ENCODE measurements around the gene KLHL36.

KLHL36 gene

GRCh38 chr16:84699712-84700445 lies 51.6 kb downstream of the KLHL36 start, which contains the start of gene USP10:
USP10 (plus strand) TSS chr16:84700000; CDS start chr16:84700091, 91 bp downstream.
- peak; percentile 8 for DNase-seq

DNA sequence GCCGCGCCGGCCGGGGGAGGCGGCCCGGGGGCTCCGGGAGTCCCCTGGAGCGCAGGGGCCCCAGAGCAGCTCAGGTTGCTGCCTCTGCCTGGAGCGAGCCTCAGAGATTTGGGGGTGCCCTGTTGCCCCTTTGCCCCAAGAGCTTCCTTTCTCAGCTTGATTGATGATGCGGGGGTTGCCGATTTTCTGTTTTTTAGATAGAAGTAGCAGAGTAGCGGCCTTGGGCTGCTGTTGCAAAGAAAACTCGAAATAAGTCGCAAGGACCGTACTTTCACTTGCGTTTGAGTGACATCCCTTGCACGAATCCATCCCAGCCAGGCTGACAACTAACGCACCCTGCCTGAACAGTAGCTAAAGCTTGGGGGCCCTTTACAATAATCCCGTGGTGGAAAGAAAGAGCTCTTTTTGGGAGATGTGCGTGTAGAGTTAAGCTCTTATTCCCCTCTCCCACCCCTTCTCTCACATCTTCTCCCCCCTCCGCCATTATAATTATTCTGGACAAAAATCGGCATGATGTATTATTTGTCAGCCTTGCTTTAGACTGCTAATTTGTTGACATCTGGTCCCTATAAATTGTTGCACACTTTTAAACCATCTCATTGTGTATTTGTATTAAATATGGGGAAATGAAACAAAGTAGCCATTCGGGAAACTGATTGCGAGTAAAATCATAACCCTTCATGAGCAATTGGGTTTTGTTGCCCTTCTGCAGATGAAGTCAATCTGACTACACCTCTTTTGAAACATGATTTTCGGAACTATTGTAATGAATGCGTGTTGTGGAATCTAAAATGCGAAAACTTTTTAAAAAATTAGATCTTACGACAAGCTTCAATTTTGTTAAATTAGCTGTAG lies 52.4 kb downstream of the KLHL36 start:
- DNase-seq: no peak

GRCh38 chr16:84703681-84704080 lies 55.4 kb downstream of the KLHL36 start:
- no peak for DNase-seq

DNA sequence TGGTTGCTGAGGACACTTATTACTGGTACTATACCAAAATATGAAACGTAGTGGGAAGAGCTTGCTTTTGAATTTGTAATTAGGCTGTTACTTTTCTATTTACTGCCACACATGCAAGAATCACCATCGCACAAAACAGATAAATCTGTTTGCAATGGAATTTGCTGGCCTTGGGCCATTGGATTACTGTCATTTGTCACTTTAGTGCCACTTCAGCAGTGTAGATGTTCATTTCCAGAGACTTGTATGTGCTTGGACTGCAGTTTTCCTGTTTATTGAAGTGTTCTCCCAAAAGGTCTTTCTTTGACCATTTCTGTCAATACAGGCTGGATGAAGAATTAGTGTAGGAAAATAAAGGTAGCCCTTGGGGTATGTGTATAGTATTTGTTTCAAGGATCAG lies 55.9 kb downstream of the KLHL36 start:
- DNase-seq: no peak

GRCh38 chr16:84706856-84707255 lies 58.5 kb downstream of the KLHL36 start:
- DNase-seq: no peak

DNA sequence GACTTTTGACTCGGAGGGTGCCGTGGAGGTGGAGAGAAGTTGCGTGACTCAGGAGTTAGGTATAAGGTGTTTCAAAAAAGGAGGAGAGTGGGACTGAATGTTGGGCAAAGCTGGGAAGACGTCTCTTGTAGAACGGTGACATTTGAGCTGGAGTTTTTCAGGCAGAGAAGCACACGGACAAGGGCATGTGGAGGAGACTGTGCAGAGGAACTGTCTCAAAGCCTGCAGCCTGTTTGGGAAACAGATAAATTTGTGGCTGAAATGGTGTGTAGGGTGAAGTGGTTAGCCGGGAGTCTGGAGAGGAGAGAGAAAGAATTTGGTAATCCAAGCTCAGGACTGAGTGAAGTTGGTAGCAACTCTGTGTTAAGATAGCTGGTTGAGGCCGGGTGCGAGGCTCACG lies 61.3 kb downstream of the KLHL36 start:
- no peak for DNase-seq

DNA sequence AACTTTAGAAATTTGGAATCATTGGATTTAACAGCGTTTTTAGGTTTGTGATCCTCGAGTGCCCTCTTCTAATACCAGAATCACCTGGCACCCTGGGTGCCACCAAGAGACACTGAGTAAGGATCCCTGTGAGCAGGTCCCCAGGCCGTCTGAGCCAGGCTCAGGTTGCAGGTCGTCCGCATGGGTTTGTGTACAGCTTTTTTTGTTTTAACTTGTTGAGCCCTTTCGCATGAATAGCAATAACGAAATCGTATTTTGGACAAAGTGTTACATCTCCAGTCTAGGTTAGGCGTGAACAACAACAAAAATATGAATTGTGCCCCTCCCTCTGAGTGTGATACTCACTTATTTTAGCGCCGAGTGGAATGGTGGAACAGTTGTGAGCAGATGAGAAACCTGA lies 62.4 kb downstream of the KLHL36 start:
- DNase-seq: no peak
